Coronary artery (tissue), 2 donors: Measurements from ENCODE around the gene RAD51B.
"Not testable (repeated sequence)": the region's sequence is repeated elsewhere in the genome, so short reads cannot be mapped to it uniquely, and the experiment has no call there.

ENCODE experiments used
- DNase-seq: peaks from one replicate; pipeline ENCODE4 v3.0.0-alpha.2; 2017; ENCODE audit warnings: low spot score
- H3K27ac ChIP-seq, 2 donors: fragments of 200-600 bp; sonication (generic); one replicate each; pipeline ENCODE4 v1.5.1; 2016 to 2019
- H3K4me3 ChIP-seq: fragments of 200-600 bp; sonication (generic); 2 replicates; pipeline ENCODE4 v1.5.1; 2016; ENCODE audit warnings: mild to moderate bottlenecking, moderate library complexity
- CTCF ChIP-seq: fragments of 200-600 bp; sonication (generic); IDR thresholded peaks from one replicate; pipeline ENCODE4 v1.5.1; 2019; ENCODE audit warnings: antibody characterized with exemption

Gene RAD51B

GRCh38 chr14:68253878-68254528 lies 434.4 kb downstream of the RAD51B start:
- Histone ChIP-seq H3K27ac (no peak overlapping the region), H3K4me3 (no peak overlapping the region)
- DNase-seq, result no peak
- TF ChIP-seq CTCF, result no peak

- no peak for DNase-seq
- H3K4me3 ChIP-seq, result no peak overlapping the region
- no peak overlapping the region for H3K27ac ChIP-seq
- no peak for TF ChIP-seq CTCF
Observed at GRCh38 chr14:68254669-68255527, 435.3 kb downstream of the RAD51B start.

DNA sequence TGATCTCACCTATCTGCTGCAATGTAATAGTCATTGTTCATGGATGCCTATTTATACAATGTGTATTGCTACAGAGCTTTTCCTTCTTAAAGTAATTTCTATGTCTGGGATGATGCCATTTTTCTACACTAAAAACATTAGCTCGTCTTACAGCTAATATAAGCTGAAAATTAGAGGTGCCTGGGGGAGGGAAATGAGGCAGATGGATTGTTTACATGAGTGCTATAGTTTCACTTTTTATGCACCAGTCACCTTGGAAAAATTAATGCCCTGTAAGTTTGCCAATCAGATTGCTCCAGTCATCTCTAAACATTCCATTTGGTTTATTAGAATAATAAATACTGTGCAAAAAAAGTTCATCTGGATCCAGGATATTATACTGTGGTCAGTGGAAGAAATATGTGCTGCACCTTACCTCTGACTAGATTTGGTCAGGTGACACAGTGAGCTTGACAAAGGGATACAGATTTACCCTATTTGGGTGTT lies 436.2 kb downstream of the RAD51B start:
- DNase-seq, result no peak
- no peak for TF ChIP-seq CTCF
- no peak overlapping the region for H3K4me3 ChIP-seq
- no peak overlapping the region for H3K27ac ChIP-seq

GRCh38 chr14:68257969-68258368 lies 438.4 kb downstream of the RAD51B start:
- no peak for TF ChIP-seq CTCF
- no peak for DNase-seq
- Histone ChIP-seq H3K27ac (no peak overlapping the region), H3K4me3 (no peak overlapping the region)

- DNase-seq, H3K4me3 ChIP-seq, H3K27ac ChIP-seq: not testable (repeated sequence)
Observed at GRCh38 chr14:68258995-68259394, 439.4 kb downstream of the RAD51B start.

GRCh38 chr14:68260121-68260520 lies 440.5 kb downstream of the RAD51B start:
- Histone ChIP-seq H3K4me3 (no peak overlapping the region), H3K27ac (no peak overlapping the region)
- TF ChIP-seq CTCF, result no peak
- no peak for DNase-seq

DNA sequence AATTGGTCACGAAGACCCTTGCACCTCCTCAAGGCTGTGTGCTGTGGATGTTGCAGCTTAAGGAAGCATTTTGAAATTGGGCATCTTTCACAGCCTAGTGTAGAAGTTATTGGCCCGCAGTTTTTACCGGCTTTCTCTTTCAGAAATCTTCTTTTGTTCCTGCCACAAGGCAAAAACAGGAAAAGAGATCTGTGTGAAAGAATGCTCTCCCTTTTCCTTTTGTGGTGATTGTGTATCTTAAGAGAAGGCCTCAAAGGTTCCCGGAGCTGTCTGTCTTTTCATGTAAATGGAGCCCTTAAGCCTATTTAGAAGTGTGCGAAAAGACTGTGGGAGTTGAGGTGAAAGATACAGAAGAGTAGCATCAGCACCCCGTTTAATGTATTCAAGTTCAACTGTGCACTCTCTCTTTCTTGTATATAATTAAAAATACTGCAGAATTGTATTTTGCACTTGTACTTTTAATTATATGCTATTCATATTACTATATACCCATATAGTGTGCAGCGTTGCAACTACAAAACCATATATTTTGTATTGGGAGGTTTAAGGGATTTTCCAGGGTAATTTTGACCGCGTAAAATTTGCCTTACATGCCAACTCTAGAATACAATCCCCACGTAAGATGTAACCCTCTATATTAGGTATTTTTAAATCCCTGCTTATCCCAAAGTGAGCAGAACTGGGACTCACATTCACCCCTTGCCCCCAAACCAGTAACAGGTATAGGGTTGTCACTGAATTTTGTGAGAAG lies 441.7 kb downstream of the RAD51B start:
- no peak for TF ChIP-seq CTCF
- no peak for DNase-seq
- H3K4me3 ChIP-seq, result no peak overlapping the region
- no peak overlapping the region for H3K27ac ChIP-seq
